GOT3 (cell line): ENCODE results near the gene SMARCD3.

ENCODE experiments used
- DNase-seq: peaks from one replicate; lab custom pipeline; 2025; ENCODE audit warnings: mixed read lengths; lab: John Stamatoyannopoulos, UW

SMARCD3 gene

GRCh38 chr7:151208253-151208862 is 40.1 kb downstream of the SMARCD3 start:
- no peak for DNase-seq

GRCh38 chr7:151207804-151208203 is 40.7 kb downstream of the SMARCD3 start:
- DNase-seq: no peak

GRCh38 chr7:151207315-151207714 is 41.2 kb downstream of the SMARCD3 start:
- DNase-seq: no peak

- DNase-seq: no peak
Measured at GRCh38 chr7:151206914-151207313, 41.6 kb downstream of the SMARCD3 start.

- no peak for DNase-seq
Measured at GRCh38 chr7:151205730-151206129, 42.8 kb downstream of the SMARCD3 start.

- DNase-seq: no peak
Measured at GRCh38 chr7:151204383-151205032, 44.0 kb downstream of the SMARCD3 start.

- DNase-seq: no peak
Measured at GRCh38 chr7:151202836-151203235, 45.7 kb downstream of the SMARCD3 start.

GRCh38 chr7:151201751-151202150 is 46.7 kb downstream of the SMARCD3 start:
- no peak for DNase-seq

GRCh38 chr7:151201344-151201743 is 47.1 kb downstream of the SMARCD3 start:
- DNase-seq: no peak

GRCh38 chr7:151198945-151199848 is 49.3 kb downstream of the SMARCD3 start:
- DNase-seq: no peak

- no peak for DNase-seq
Measured at GRCh38 chr7:151197932-151198331, 50.6 kb downstream of the SMARCD3 start.

- no peak for DNase-seq
Measured at GRCh38 chr7:151195616-151196450, 52.7 kb downstream of the SMARCD3 start.

- no peak for DNase-seq
Measured at GRCh38 chr7:151194188-151194587, 54.3 kb downstream of the SMARCD3 start.

- DNase-seq: no peak
Measured at GRCh38 chr7:151193203-151193978, 55.1 kb downstream of the SMARCD3 start.

GRCh38 chr7:151192002-151192539 is 56.4 kb downstream of the SMARCD3 start:
- DNase-seq: no peak

GRCh38 chr7:151191544-151191943 is 57.0 kb downstream of the SMARCD3 start:
- no peak for DNase-seq

GRCh38 chr7:151189038-151189437 is 59.5 kb downstream of the SMARCD3 start:
- DNase-seq: no peak
